CD1c-positive myeloid dendritic cell (primary cell): ENCODE results near the gene MMD.
"Not testable (repeated sequence)": the region's sequence is repeated elsewhere in the genome, so short reads cannot be mapped to it uniquely, and the experiment has no call there.

Source experiments
- DNase-seq: peaks from one replicate; pipeline ENCODE4 v3.0.0-alpha.2; 2016; ENCODE audit errors: extremely low spot score

MMD gene

GRCh38 chr17:55420067-55420775, 1.4 kb downstream of the MMD start:
- peak; percentile 78 for DNase-seq

- no peak for DNase-seq
Observed at GRCh38 chr17:55418369-55419268, 3.0 kb downstream of the MMD start.

DNA sequence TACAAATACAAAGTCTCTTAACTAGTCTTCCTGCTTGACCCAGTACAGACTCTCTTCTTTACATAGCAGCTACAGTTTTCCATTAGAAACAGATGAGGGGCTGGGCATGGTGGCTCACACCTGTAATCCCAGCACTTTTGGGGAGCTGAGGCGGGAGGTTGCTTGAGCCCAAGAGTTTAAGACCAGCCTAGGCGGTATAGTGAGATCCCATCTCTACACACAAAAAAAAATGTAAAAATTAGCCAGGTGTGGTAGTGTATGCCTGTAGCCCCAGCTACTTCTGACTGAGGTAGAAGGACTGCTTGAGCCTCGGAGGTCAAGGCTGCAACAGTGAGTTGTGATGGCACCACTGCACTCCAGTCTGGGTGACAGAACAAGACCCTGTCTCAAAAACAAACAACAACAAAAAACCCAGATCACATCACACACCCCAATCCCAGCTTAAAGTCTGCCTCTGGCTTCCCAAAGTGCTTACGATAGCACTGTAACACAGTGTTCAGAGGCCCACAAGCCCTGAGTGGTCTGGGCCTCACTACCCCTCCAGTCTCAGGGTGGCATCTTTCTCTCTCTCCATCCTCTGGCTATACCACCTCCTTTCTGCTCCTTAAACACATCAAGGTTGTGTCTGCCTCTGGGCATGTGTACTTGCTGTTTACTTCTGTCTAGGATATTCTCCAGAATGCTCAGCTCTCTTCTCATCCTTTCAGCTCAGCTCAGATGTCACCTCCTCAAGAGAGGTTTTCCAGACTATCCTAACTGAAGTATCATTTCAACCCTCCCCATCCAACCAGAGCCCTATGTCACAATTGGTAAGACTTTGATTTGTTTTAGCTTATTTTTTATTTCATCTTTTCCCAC, 4.0 kb downstream of the MMD start:
- DNase-seq, result no peak

- DNase-seq, result no peak
Observed at GRCh38 chr17:55416470-55417052, 5.1 kb downstream of the MMD start.

- DNase-seq, result no peak
Observed at GRCh38 chr17:55416000-55416399, 5.6 kb downstream of the MMD start.

DNA sequence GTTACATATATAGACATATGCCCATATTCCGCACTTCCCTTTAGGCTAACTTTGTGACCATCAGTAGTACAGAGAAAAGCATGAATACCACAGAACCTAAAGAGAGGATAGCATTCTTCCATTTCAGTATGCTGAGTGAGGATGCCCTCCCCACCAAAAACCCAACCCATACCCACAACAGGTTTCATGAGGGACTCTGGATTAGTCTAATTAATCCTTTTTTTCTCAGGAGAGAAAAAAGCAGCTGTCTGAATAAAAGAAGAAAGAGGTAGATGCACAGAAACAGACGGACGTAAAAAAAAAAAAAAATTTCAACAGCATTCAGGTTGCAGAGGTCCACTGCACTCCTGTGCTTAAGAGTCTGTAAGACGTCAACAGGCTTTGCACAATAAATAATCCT, 6.7 kb downstream of the MMD start:
- no peak for DNase-seq

DNA sequence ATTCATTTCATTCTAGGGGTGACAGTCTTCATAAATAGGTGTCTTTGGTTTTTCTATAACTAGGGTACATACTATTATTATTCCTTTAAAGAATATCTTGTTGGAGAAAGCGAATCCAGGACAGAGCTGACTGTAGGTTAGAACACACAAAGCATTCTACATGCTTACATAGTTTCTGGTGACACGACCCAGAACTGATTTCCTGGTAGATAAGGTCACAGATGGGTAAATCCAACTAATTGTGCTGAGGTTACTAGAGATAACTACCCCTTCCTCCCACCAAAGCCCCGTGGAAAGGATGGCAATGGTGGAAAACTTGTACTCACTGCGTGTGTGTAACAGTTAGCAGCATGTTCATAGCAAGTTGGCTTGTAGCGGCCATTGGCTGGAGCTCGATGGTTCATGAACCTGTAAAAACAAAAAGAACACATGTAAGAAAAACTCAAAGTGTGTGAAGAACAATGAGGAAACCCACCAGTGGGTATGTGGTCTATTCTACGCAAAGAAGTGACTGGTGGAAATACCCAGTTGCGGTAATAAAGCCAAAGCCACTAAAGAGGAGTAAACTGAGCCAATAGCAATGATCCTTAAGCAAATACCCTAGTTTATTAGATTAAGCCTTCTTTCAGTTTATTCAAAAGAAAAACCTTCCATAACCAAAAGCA, 7.7 kb downstream of the MMD start:
- no peak for DNase-seq

DNA sequence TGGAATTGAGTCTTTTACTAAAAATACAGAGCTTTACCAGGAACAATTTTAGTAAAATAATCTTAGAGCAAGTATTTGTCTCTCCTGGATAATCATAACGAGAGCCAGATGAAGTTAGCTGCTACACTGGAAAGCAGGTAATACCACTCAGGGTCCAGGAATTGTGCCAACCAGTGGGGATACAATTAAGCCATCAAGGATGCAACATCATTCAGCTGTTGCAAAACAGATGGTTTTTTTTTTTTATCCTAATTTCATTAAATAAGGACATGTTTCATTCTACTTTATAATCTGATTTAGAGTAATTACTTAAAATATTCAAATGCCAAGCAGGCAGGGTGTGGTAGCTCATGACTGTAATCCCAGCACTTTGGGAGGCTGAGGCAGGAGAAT, 10.2 kb downstream of the MMD start:
- no peak for DNase-seq

DNA sequence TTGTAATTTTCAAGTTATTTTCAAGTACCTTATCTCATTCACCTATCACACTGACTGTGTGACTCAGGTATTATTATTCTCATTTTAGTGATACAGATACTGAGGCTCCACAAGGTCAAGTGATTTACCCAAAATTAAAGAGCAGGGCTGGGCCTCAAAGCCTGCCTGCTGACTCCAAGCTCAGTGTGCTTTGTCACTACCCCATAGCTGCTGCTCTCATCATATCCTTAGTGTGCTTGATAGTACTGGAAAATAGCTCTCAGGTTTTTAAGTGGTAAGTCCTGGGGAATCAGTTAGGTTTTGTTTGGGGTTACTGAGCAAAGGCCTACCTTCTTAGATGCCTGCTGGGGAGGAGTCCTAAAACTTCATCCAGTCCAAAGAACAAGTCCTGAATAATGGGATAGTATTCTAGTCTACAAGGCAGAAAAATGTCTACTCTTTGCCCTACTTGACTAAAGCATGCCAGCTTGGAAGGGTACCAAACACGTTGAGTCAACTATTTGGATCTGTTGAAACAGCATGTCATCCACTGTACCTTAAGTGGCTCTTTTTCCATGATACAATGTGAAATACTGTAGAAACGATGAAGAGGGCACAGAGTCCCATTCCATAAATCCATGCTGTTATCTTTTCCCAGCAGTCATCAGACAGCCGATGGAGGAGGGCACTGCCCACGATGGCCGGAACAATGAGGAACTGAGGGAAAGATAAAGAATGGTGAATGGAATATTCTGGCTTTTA, 10.7 kb downstream of the MMD start:
- DNase-seq, result no peak

GRCh38 chr17:55409030-55409800, 12.4 kb downstream of the MMD start:
- no peak for DNase-seq

DNA sequence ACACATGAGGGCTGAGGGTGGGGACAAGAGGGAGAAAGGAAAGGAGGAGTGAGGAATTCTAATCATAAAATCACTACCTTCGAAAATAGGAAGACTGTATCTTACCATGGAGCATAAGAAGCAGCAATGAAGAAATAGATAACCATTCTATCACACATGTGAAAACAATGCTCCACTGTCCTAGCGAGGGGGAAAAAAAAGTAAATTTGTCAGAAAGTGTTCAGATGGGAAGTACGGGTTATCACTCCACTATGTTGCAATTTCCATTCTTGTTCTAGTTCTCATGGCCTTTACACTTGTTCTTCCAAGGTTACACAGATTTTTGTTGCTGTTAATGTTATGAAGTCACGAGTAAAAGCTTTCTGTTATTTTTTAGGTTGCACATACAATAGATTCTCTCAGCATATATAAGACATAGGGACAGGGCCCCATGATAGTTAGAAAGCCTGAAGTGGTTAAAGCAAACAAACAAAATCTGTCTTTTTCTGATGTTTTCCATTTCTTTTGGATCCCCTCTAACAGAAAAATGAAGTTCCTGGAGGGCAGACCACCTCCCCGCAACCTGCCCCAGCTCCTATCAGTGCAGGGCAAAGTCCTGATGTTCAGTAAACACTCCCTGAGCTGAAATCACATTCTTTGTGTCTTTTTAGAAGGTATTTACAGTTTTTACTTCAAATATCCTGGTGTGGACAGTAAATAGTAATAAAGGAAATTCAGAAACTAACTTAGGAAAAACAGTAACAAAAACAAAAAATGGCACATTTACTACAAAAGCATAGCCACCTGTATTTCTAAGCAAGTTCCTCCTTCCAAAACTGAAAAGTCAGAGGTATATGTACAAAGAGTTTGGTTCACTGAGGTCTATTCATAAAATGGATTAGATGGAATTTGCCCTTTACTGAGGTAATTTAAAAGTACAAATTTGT, 13.7 kb downstream of the MMD start:
- DNase-seq, result no peak

DNA sequence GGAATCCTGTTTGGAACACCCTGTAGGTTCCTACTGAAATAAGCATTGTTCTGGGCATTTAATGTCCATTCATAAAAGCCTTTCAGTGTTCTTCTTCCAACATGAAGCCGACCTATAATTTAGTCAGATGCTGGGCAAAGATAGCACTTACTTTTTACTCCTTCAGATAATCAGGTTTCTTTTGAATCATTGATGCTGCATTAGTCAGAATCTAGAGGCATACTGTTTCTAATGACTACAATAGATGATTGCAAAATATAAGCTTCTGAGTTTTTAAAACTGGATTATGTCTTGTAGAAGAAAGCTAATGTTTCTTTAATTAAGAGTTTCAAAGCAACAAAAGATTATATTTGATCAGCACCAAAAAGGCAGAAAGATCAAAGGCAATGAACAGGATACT, 16.0 kb downstream of the MMD start:
- no peak for DNase-seq

- DNase-seq, result not testable (repeated sequence)
Observed at GRCh38 chr17:55404197-55404596, 17.4 kb downstream of the MMD start.

DNA sequence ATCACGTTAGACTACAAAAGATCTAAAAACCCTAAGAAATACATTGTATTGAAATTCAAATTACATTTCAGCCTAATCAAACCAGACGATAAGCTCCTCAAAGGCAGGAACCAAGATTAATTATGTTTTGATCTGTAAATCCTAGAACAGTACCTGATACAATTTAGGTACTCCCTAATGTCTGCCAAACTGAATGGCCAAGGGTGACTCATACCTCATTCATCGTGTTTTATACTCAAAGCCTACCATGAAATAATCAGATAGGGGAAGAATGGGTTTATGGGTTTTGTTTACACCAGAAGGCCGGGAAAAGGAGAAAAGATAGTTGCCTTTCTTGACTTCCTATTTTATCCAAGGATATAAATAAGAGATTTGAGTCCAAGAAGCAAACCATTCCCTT, 19.3 kb downstream of the MMD start:
- DNase-seq, result no peak

- DNase-seq, result no peak
Observed at GRCh38 chr17:55398689-55399088, 22.9 kb downstream of the MMD start.

DNA sequence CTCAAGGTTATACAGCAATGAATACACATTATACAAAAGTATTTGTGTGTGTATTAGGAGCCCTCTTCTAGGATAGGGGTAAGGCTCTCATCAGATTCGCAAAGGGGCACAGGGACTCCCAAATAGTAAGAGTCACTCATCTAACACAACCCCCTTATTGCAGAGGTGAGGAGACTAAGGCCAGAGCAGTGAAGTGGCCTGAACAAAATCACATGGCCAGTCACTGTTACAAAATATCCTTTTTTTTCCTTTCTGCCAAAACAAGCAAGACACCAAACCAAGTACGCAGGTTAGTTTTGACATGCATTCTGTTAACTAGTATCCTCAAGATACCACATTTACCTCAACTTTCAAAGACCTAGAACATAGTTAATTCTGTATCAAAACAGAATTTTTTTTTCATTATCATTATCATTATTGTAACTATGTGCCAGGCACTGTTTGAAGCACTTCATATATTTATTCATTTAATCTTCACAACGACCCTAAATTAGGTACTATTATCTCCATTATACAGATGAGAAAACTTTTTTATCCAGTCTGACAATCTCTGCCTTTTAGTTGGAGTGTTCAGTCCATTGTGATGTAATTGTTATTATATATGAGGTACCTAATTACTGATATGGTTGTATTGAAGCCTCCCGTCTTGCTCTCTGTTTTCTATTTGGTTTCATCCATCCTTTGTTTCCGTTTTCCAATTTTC, 25.7 kb downstream of the MMD start:
- DNase-seq, result no peak

DNA sequence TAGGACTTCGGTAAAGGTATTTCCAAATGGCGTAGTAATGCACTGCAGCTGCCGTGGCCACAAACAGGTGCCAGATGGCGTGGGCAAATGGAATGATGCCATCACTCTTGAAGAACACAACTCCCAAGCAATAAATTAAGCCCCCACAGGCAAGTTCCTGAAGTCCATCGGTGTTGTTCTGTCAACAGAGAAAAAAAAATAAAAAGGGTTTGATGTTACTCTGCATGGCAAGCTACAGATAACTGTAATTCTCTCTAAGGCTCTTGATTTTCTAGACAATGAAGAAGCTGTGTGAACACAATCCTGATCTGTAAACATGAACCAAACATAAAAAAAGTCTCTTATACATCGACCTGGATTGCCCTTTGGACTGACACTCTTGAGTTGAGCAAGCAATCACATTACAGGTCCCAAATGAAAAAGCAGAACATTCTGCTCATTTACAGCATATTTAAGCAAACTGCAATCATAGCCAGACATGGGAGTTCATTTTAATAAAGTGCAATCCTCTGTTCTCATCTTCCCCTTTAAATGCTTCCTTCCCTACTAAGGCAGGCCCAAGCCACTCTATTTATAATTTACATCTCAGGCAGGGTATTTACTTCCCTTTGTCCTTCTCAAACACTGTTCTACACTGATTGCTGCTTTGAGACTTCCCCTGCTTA, 27.1 kb downstream of the MMD start:
- DNase-seq, result peak; percentile 41
